Loucy (cell line): ENCODE measurements around the gene TRIM58.

Experiments
- H2AFZ ChIP-seq: fragments of 200-600 bp; sonication (generic); 2 replicates; pipeline ENCODE4 v1.6.0; 2016; ENCODE audit warnings: antibody characterized with exemption, mild to moderate bottlenecking, low read length, moderate library complexity
- H3F3A ChIP-seq: fragments of 200-600 bp; 2 replicates; pipeline ENCODE4 v1.6.0; 2016; ENCODE audit warnings: antibody characterized with exemption, low read depth, mild to moderate bottlenecking
- H3K27me3 ChIP-seq: fragments of 200-600 bp; sonication (generic); 2 replicates; pipeline ENCODE4 v1.6.1; 2014; ENCODE audit warnings: low read length, mild to moderate bottlenecking; ENCODE audit not compliant: insufficient read depth, poor library complexity, severe bottlenecking
- H3K36me3 ChIP-seq: fragments of 200-600 bp; sonication (generic); 2 replicates; pipeline ENCODE4 v1.6.1; 2016; ENCODE audit warnings: low read length; ENCODE audit not compliant: insufficient read depth
- H3K4me1 ChIP-seq: fragments of 200-600 bp; sonication (generic); 2 replicates; pipeline ENCODE4 v1.5.1; 2014; ENCODE audit warnings: low read length, mild to moderate bottlenecking; ENCODE audit not compliant: insufficient read depth, poor library complexity, severe bottlenecking
- H3K4me2 ChIP-seq: fragments of 200-600 bp; sonication (generic); 2 replicates; pipeline ENCODE4 v1.6.0; 2014; ENCODE audit warnings: antibody characterized with exemption, low read length, low read depth, mild to moderate bottlenecking; ENCODE audit not compliant: poor library complexity, severe bottlenecking
- H3K4me3 ChIP-seq: fragments of 200-600 bp; sonication (generic); 2 replicates; pipeline ENCODE4 v1.5.1; 2014; ENCODE audit warnings: low read length, mild to moderate bottlenecking, mixed read lengths; ENCODE audit not compliant: poor library complexity, severe bottlenecking
- H3K79me2 ChIP-seq: fragments of 200-600 bp; sonication (generic); 2 replicates; pipeline ENCODE4 v1.6.1; 2014; ENCODE audit warnings: low read length; ENCODE audit not compliant: insufficient read depth
- H3K9ac ChIP-seq: fragments of 200-600 bp; sonication (generic); 2 replicates; pipeline ENCODE4 v1.6.0; 2014; ENCODE audit warnings: mild to moderate bottlenecking, low read depth, low read length, moderate library complexity; ENCODE audit not compliant: poor library complexity, severe bottlenecking
- H3K9me2 ChIP-seq: fragments of 200-600 bp; sonication (generic); replicated peaks from 2 replicates; pipeline ENCODE4 v1.6.1; 2016; ENCODE audit warnings: low read depth, low read length, mixed read lengths
- H3K9me3 ChIP-seq: fragments of 200-600 bp; sonication (generic); 2 replicates; pipeline ENCODE4 v1.6.1; 2014; ENCODE audit warnings: mild to moderate bottlenecking, antibody characterized with exemption, low read length, low read depth; ENCODE audit not compliant: insufficient read depth
- H4K20me1 ChIP-seq: fragments of 200-600 bp; sonication (generic); 2 replicates; pipeline ENCODE4 v1.6.0; 2014; ENCODE audit warnings: antibody characterized with exemption, low read length, mild to moderate bottlenecking; ENCODE audit not compliant: insufficient read depth, poor library complexity, severe bottlenecking
- EZH2phosphoT487 ChIP-seq: fragments of 200-600 bp; IDR thresholded peaks from 2 replicates; pipeline ENCODE4 v1.6.1; 2018; ENCODE audit warnings: antibody characterized with exemption, mild to moderate bottlenecking, moderate library complexity, borderline replicate concordance
- TF ChIP-seq, protein P1 (sequence below): fragments of 200-600 bp; sonication (generic); conservative IDR thresholded peaks from 2 replicates; pipeline ENCODE4 v1.5.1; 2014; ENCODE audit warnings: mild to moderate bottlenecking, antibody characterized with exemption, low read length

TRIM58 gene

DNA sequence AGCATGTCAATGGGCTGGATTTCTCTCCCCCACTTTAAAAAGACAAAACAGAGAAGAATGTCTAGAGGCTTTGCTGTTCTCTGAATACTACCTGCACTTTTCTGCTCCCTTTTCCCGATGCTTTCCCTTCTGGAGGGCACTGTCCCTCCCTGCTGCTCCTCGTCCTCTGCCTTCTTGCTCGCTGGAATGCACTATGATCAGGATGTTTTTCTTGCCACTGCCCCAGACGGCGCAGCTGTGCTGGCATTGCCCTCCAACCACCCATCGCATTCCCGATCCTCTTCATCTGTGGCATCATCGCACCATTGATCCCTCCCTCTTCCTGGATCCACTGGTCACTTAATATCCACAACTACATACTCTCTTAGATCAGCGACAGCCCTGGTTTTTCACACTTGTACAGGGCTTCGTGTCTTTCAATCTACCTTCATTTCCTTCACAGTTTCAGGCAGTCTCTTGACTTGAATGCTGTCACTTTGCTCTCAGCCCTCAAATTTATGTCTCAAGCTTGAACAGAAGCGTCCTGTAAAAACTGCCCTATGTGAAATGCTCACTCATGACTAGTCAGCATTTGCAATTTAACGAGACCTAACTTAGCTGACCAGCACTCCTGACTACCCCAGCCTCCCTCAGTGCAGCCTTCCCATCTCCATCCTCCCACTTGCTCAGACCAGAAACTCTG is 11.8 kb upstream of the TRIM58 start:
- no peaks in the 10 kb centered on the region for H3K4me1 ChIP-seq

DNA sequence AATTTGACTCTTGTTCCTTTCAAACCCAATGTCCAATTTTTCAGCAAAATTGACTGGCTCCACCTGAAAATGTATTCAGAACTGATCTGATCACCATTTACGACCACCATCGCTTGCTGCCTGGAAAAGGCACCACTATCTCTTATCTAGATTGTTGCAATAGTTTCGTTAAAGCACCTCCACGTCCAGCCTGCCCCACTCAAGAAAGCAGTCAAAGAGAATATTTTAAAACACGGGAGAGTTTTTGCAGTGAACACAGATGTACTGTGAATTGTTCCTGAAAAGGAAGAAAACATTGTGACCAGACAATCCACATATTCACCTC is 11.3 kb upstream of the TRIM58 start:
- Histone ChIP-seq H3K4me2 (no peak overlapping the region), H3K4me1 (no peaks in the 10 kb centered on the region), H3K27me3 (no peaks in the 10 kb centered on the region), H3K79me2 (no peaks in the 10 kb centered on the region), H3K9ac (no peak overlapping the region), H3K36me3 (no peaks in the 10 kb centered on the region), H2AFZ (no peak overlapping the region), H3K4me3 (no peak overlapping the region), H3K9me3 (no peaks in the 10 kb centered on the region), H4K20me1 (no peaks in the 10 kb centered on the region), H3F3A (no peaks in the 10 kb centered on the region), H3K9me2 (no peaks in the 10 kb centered on the region)
- TF ChIP-seq EZH2phosphoT487, result no peak
- TF ChIP-seq, protein P1, sequence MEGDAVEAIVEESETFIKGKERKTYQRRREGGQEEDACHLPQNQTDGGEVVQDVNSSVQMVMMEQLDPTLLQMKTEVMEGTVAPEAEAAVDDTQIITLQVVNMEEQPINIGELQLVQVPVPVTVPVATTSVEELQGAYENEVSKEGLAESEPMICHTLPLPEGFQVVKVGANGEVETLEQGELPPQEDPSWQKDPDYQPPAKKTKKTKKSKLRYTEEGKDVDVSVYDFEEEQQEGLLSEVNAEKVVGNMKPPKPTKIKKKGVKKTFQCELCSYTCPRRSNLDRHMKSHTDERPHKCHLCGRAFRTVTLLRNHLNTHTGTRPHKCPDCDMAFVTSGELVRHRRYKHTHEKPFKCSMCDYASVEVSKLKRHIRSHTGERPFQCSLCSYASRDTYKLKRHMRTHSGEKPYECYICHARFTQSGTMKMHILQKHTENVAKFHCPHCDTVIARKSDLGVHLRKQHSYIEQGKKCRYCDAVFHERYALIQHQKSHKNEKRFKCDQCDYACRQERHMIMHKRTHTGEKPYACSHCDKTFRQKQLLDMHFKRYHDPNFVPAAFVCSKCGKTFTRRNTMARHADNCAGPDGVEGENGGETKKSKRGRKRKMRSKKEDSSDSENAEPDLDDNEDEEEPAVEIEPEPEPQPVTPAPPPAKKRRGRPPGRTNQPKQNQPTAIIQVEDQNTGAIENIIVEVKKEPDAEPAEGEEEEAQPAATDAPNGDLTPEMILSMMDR, result no peak

More for the DNA sequence above, 11.8 kb upstream of the TRIM58 start:
- H3K9me2 ChIP-seq, result no peaks in the 10 kb centered on the region
- H2AFZ ChIP-seq, result no peak overlapping the region
- H3K4me2 ChIP-seq, result no peak overlapping the region
- no peaks in the 10 kb centered on the region for H4K20me1 ChIP-seq
- no peaks in the 10 kb centered on the region for H3K79me2 ChIP-seq
- no peak overlapping the region for H3K9ac ChIP-seq
- H3K9me3 ChIP-seq, result no peaks in the 10 kb centered on the region
- H3K4me3 ChIP-seq, result no peak overlapping the region
- no peaks in the 10 kb centered on the region for H3K36me3 ChIP-seq
- H3F3A ChIP-seq, result no peaks in the 10 kb centered on the region
- H3K27me3 ChIP-seq, result no peaks in the 10 kb centered on the region
- TF ChIP-seq, protein P1, result no peak
- TF ChIP-seq EZH2phosphoT487, result no peak

DNA sequence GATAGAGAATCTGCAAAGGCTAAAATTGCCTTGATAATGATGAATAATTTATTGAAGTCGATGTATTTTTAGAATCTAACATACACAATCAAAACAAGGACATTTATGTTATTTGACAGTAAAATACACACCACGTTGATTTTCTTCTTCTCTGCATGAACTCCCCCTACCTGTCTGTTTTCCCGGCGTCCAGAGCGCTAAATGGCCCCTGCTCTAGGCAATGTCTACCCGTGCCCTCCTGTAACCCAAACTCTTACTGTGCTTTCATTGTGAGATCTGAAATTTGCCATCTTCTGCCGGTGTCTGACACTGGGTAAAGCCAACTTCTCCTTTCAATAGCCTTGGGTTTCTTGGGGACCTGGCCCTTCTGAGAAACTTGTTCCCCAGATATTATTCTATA is 8.6 kb upstream of the TRIM58 start:
- H3K4me3 ChIP-seq, result no peak overlapping the region
- no peaks in the 10 kb centered on the region for H3K79me2 ChIP-seq
- no peaks in the 10 kb centered on the region for H3K4me1 ChIP-seq
- no peaks in the 10 kb centered on the region for H3K36me3 ChIP-seq
- no peak overlapping the region for H2AFZ ChIP-seq
- H3K9me3 ChIP-seq, result no peaks in the 10 kb centered on the region; the same call in 1 of the 2 replicates
- no peaks in the 10 kb centered on the region for H3F3A ChIP-seq
- H3K9me2 ChIP-seq, result no peaks in the 10 kb centered on the region
- no peak overlapping the region for H3K4me2 ChIP-seq
- H3K9ac ChIP-seq, result no peak overlapping the region
- TF ChIP-seq EZH2phosphoT487, result no peak
- TF ChIP-seq, protein P1, result no peak
- H4K20me1 ChIP-seq, result no peaks in the 10 kb centered on the region
- H3K27me3 ChIP-seq, result no peaks in the 10 kb centered on the region
